ENCODE results near the gene PDZD2. TPM values are rescaled to one million over a fixed set of nuclear protein-coding genes. Genes with fewer than 3 reads are reported as not detected.

Gene PDZD2
- total and polyA plus RNA-seq, 9 donors, result 4.6 to 12.6 (median 7.9) TPM

Other genes with a start within 250 kb of the PDZD2 start
- 45.4 TPM for gene DROSHA, start 107.0 kb upstream of the PDZD2 start, total RNA-seq
- gene DROSHA, start 107.0 kb upstream of the PDZD2 start, polyA plus RNA-seq (ENCODE audit: insufficient read depth in 1 of 8, insufficient read length in 8 of 8, low replicate concordance in 1 of 8), result 10 to 100 TPM; 42.5 to 50.2 (median 46.9) TPM
- 15.4 TPM for gene C5orf22, start 106.8 kb upstream of the PDZD2 start, total RNA-seq
- 10 to 100 TPM; 13.6 to 19.9 (median 16.6) TPM for gene C5orf22, start 106.8 kb upstream of the PDZD2 start, polyA plus RNA-seq (ENCODE audit: insufficient read depth in 1 of 8, insufficient read length in 8 of 8, low replicate concordance in 1 of 8)